ENCODE measurements around the gene ZNF407.

GRCh38 chr18:74902147-74902455 is 304.4 kb downstream of the ZNF407 start:
- no peak for TF ChIP-seq ZNF274 (IDR thresholded peaks at IDR 0.05; ENCODE audit: low read depth, low read length)
- TF ChIP-seq SUZ12 (IDR thresholded peaks at IDR 0.05; ENCODE audit: extremely low read depth, insufficient read depth, insufficient read length): no peak

All from NT2/D1 (cell line).